NCI-H82 treated with DMSO at 0.1 percent for 48 hours (cell line): ENCODE data around the gene SEMA7A.
A peak's percentile ranks its signal among the peaks of the same experiment; 100 is the strongest.

ENCODE experiments used
- DNase-seq: peaks from one replicate; lab custom pipeline; 2025; ENCODE audit not compliant: unreplicated experiment; lab: John Stamatoyannopoulos, UW

SEMA7A gene

GRCh38 chr15:74451861-74452835, 18.4 kb upstream of the SEMA7A start:
- DNase-seq = no peak

- DNase-seq = no peak
These were observed 17.6 kb upstream of the SEMA7A start for GRCh38 chr15:74451322-74451721.

- DNase-seq = no peak
These were observed 16.0 kb upstream of the SEMA7A start for GRCh38 chr15:74449643-74450205.

- no peak for DNase-seq
These were observed 15.3 kb upstream of the SEMA7A start for GRCh38 chr15:74449095-74449494.

- DNase-seq = no peak
These were observed 12.3 kb upstream of the SEMA7A start for GRCh38 chr15:74445816-74446763.

- DNase-seq = no peak
These were observed 10.6 kb upstream of the SEMA7A start for GRCh38 chr15:74444106-74445062.

GRCh38 chr15:74443100-74443909, 9.5 kb upstream of the SEMA7A start:
- no peak for DNase-seq

GRCh38 chr15:74442604-74443003, 8.8 kb upstream of the SEMA7A start:
- peak; percentile 7 for DNase-seq

- no peak for DNase-seq
These were observed 8.3 kb upstream of the SEMA7A start for GRCh38 chr15:74442063-74442462.

- DNase-seq = no peak
These were observed 7.6 kb upstream of the SEMA7A start for GRCh38 chr15:74441248-74441941.

- DNase-seq = peak; percentile 55
These were observed 5.1 kb upstream of the SEMA7A start for GRCh38 chr15:74438721-74439316.

GRCh38 chr15:74438206-74438605, 4.4 kb upstream of the SEMA7A start:
- DNase-seq = no peak

- no peak for DNase-seq
These were observed 742 bp upstream of the SEMA7A start for GRCh38 chr15:74434263-74435136.

GRCh38 chr15:74432968-74433591, 678 bp downstream of the SEMA7A start:
- DNase-seq = no peak

GRCh38 chr15:74432271-74432967, 1.3 kb downstream of the SEMA7A start:
- no peak for DNase-seq

- no peak for DNase-seq
These were observed 2.1 kb downstream of the SEMA7A start for GRCh38 chr15:74431645-74432044.
